A549 (cell line): ENCODE results near the gene HFM1. TPM values are rescaled to one million over a fixed set of nuclear protein-coding genes. Genes with fewer than 3 reads are reported as not detected.

Source experiments
- ATAC-seq, 2 experiments: fragments of 200-7000 bp in 1 of 2; fragments of >200 bp in 1 of 2; cut with Nextera tagmentation in 1 of 2; cut with Tn5 transposase in 1 of 2; 3 replicates each; pipeline versions ENCODE4 v1.8.0 to v1.9.1; 2018 to 2020; ENCODE audit warnings: mild to moderate bottlenecking in 1 of 2, moderate library complexity in 1 of 2
- CTCF ChIA-PET: fragments of 300-600 bp; sonication (Branson Sonifier 250); formaldehyde crosslinking; extraction: SDS; loops from one replicate; lab custom pipeline; 2021; ENCODE audit warnings: antibody characterized with exemption, inconsistent platforms; lab: Yijun Ruan, JAX
- POLR2A ChIA-PET: fragments of 350-600 bp; formaldehyde crosslinking; extraction: SDS; loops from one replicate; lab custom pipeline; 2021; ENCODE audit warnings: antibody characterized with exemption, inconsistent platforms; lab: Yijun Ruan, JAX
- DNase-seq, 2 experiments: peaks; one replicate each; pipeline versions ENCODE4 v3.0.0 to v3.0.0-alpha.2; 2011 to 2016; ENCODE audit warnings: low read depth in 1 of 2, low spot score in 1 of 2
- FAIRE-seq: peaks from 2 replicates; lab custom pipeline; 2011; peaks lifted over from hg19 to GRCh38; lab: Jason Lieb, UNC
- H3K27ac ChIP-seq, 2 experiments: fragments of >200 bp; sonication (Bioruptor Twin); formaldehyde crosslinking; 3 replicates each; pipeline ENCODE4 v1.5.1; 2016 to 2017
- H3K4me1 ChIP-seq: fragments of >200 bp; sonication (Bioruptor Twin); formaldehyde crosslinking; 3 replicates; pipeline ENCODE4 v1.6.1; 2016
- H3K4me2 ChIP-seq: fragments of >200 bp; sonication (Bioruptor Twin); formaldehyde crosslinking; 3 replicates; pipeline ENCODE4 v1.6.1; 2016
- H3K4me3 ChIP-seq: fragments of >200 bp; sonication (Bioruptor Twin); formaldehyde crosslinking; 3 replicates; pipeline ENCODE4 v1.5.1; 2016
- H3K9me3 ChIP-seq: fragments of >200 bp; sonication (Bioruptor Twin); formaldehyde crosslinking; 3 replicates; pipeline ENCODE4 v1.6.1; 2016
- CEBPB ChIP-seq, 2 experiments: fragments of >200 bp in 1 of 2; sonication (Bioruptor Twin) in 1 of 2; formaldehyde crosslinking in 1 of 2; IDR thresholded peaks; 2 replicates each; pipeline ENCODE4 v1.6.1; 2012 to 2016
- CHD2 ChIP-seq: fragments of 150-350 bp; IDR thresholded peaks from 2 replicates; pipeline ENCODE4 v1.6.1; 2014; ENCODE audit warnings: low read length; ENCODE audit not compliant: partially characterized antibody
- EHF ChIP-seq: fragments of 250-450 bp; sonication (Bioruptor Pico); IDR thresholded peaks from 2 replicates; pipeline ENCODE4 v1.5.0; 2020; ENCODE audit warnings: mild to moderate bottlenecking
- FOSB ChIP-seq: fragments of 250-450 bp; sonication (Bioruptor Pico); IDR thresholded peaks from 2 replicates; pipeline ENCODE4 v1.5.0; 2020; ENCODE audit warnings: mild to moderate bottlenecking, moderate library complexity
- HDAC2 ChIP-seq: fragments of 200-600 bp; sonication (generic); IDR thresholded peaks from 2 replicates; pipeline ENCODE4 v1.6.1; 2016
- HEYL ChIP-seq: fragments of 250-450 bp; sonication (Bioruptor Pico); IDR thresholded peaks from 2 replicates; pipeline ENCODE4 v1.8.0; 2021; ENCODE audit warnings: mild to moderate bottlenecking, moderate library complexity
- HOXA7 ChIP-seq: fragments of 250-450 bp; sonication (Bioruptor Pico); IDR thresholded peaks from 2 replicates; pipeline ENCODE4 v1.5.0; 2020; ENCODE audit warnings: mild to moderate bottlenecking, moderate library complexity
- HOXB13 ChIP-seq: fragments of 250-450 bp; sonication (Bioruptor Pico); IDR thresholded peaks from 2 replicates; pipeline ENCODE4 v1.5.0; 2020; ENCODE audit warnings: low read depth, mild to moderate bottlenecking, moderate library complexity
- MAZ ChIP-seq: fragments of 150-350 bp; IDR thresholded peaks from 2 replicates; pipeline ENCODE4 v1.6.1; 2014; ENCODE audit warnings: antibody characterized with exemption, low read depth, low read length, borderline replicate concordance
- MYC ChIP-seq: IDR thresholded peaks from 2 replicates; pipeline ENCODE4 v1.6.1; 2012; ENCODE audit warnings: mild to moderate bottlenecking, inconsistent platforms, low read length, improper control_type of control experiment, borderline replicate concordance
- NR3C1 ChIP-seq: fragments of >200 bp; sonication (Bioruptor Twin); formaldehyde crosslinking; IDR thresholded peaks from 3 replicates; pipeline ENCODE4 v1.6.1; 2017
- PHF8 ChIP-seq: fragments of 200-600 bp; sonication (generic); IDR thresholded peaks from 2 replicates; pipeline ENCODE4 v1.6.1; 2016; ENCODE audit warnings: low read depth, mild to moderate bottlenecking, antibody characterized with exemption, moderate library complexity, borderline replicate concordance
- POLR2AphosphoS2 ChIP-seq: conservative IDR thresholded peaks from 2 replicates; pipeline ENCODE4 v1.6.1; 2012; ENCODE audit warnings: low read length, improper control_type of control experiment, inconsistent platforms
- RAD21 ChIP-seq, 2 experiments: fragments of >200 bp in 1 of 2; sonication (Bioruptor Twin) in 1 of 2; formaldehyde crosslinking in 1 of 2; IDR thresholded peaks in 1 of 2; conservative IDR thresholded peaks in 1 of 2; 2 replicates in 1 of 2; 3 replicates in 1 of 2; pipeline ENCODE4 v1.6.1; 2012 to 2018; ENCODE audit warnings: inconsistent platforms in 1 of 2
- RCOR1 ChIP-seq: fragments of 150-350 bp; IDR thresholded peaks from 2 replicates; pipeline ENCODE4 v1.6.1; 2014; ENCODE audit warnings: antibody characterized with exemption, low read length, low read depth
- RNF2 ChIP-seq: fragments of 200-600 bp; sonication (generic); IDR thresholded peaks from 2 replicates; pipeline ENCODE4 v1.6.1; 2016; ENCODE audit warnings: low read depth, mild to moderate bottlenecking, antibody characterized with exemption, moderate library complexity, borderline replicate concordance
- SMC3 ChIP-seq: fragments of >200 bp; sonication (Bioruptor Twin); formaldehyde crosslinking; IDR thresholded peaks from 3 replicates; pipeline ENCODE4 v1.6.1; 2018; ENCODE audit warnings: inconsistent platforms
- TP53 ChIP-seq: fragments of 250-450 bp; sonication (Bioruptor Pico); IDR thresholded peaks from 2 replicates; pipeline ENCODE4 v1.5.0; 2021; ENCODE audit warnings: mild to moderate bottlenecking, moderate library complexity
- ZFP36 ChIP-seq: fragments of 450-650 bp; IDR thresholded peaks from 2 replicates; pipeline ENCODE4 v1.6.1; 2014; ENCODE audit warnings: borderline replicate concordance; ENCODE audit not compliant: partially characterized antibody
- ZNF302 ChIP-seq: fragments of 250-450 bp; sonication (Bioruptor Pico); IDR thresholded peaks from 2 replicates; pipeline ENCODE4 v1.9.0; 2021; ENCODE audit warnings: inconsistent platforms, mild to moderate bottlenecking, moderate library complexity
- ZSCAN20 ChIP-seq: fragments of 250-450 bp; sonication (Bioruptor Pico); IDR thresholded peaks from 2 replicates; pipeline ENCODE4 v1.8.0; 2022; ENCODE audit warnings: mild to moderate bottlenecking, moderate library complexity
- WGBS: methylation state at CpG from one replicate; pipeline ENCODE4 v1.1.6; 2017; ENCODE audit errors: missing lambda C conversion rate; 5-methylcytosine and 5-hydroxymethylcytosine counted together
- polyA plus RNA-seq, 4 experiments: library from polyadenylated mRNA; depleted of rRNA in 3 of 4; stranded (reverse); fragments of >200 nt; fragmentation: RNase III in 1 of 4; extraction: RNeasy Plus Mini Kit Qiagen cat#74134 plus additional on column Dnase treatment in 1 of 4; gene quantifications; 2 replicates in 3 of 4; 3 replicates in 1 of 4; pipeline ENCODE4 v1.2.3, GENCODE V29; 2011 to 2017
- TF ChIP-seq, protein P1 (sequence below): fragments of 150-350 bp; IDR thresholded peaks from 2 replicates; pipeline ENCODE4 v1.6.1; 2014; ENCODE audit warnings: low read depth, mild to moderate bottlenecking, low read length
- TF ChIP-seq, protein P2 (sequence below): fragments of 200-600 bp; sonication (generic); IDR thresholded peaks from 2 replicates; pipeline ENCODE4 v1.6.1; 2016; ENCODE audit warnings: antibody characterized with exemption, mild to moderate bottlenecking, moderate library complexity
- TF ChIP-seq, protein P3 (sequence below): IDR thresholded peaks from 2 replicates; pipeline ENCODE4 v1.6.1; 2012; ENCODE audit warnings: low read depth, borderline replicate concordance
- TF ChIP-seq, protein P4 (sequence below): fragments of >200 bp; sonication (Bioruptor Twin); formaldehyde crosslinking; IDR thresholded peaks from 2 replicates; pipeline ENCODE4 v1.6.1; 2016
- TF ChIP-seq, protein P5 (sequence below): IDR thresholded peaks from 2 replicates; pipeline ENCODE4 v1.6.1; 2012

Gene HFM1
- polyA plus RNA-seq, 2 of the 4 experiments (the other 2 are of a cell fraction), result 0.04 to 0.68 TPM

DNA sequence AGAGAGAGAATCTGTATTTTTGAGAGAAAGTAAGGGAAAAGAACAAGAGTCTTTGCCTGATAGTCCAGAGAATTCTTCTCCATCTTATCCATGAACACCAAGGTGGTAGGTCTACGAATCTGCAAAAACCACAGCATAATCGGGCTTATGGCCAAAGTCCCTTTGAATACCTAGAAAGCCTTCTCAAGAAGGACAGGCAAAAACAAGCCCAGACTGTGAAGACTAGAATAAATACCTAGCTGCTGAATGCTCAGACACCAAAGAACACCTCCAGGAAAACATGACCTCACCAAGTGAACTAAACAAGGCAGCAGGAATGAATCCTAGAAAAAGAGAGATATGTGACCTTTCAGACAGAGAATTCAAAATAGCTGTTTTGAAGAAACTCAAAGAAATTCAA is 79.2 kb downstream of the HFM1 start:
- WGBS, result 67% methylated on average over 2 of the region's 2 CpGs
- DNase-seq, result no peak
- CTCF ChIA-PET, result no interaction called here
- Histone ChIP-seq H3K9me3 (no peaks in the 10 kb centered on the region), H3K4me3 (no peak overlapping the region)
- no peak for FAIRE-seq
- TF ChIP-seq RNF2 (no peak), POLR2AphosphoS2 (no peak), HEYL (CRISPR knock-in tag) (no peak), MYC (no peak), NR3C1 (no peak), SMC3 (no peak), ZSCAN20 (no peak)
- TF ChIP-seq, protein P1, sequence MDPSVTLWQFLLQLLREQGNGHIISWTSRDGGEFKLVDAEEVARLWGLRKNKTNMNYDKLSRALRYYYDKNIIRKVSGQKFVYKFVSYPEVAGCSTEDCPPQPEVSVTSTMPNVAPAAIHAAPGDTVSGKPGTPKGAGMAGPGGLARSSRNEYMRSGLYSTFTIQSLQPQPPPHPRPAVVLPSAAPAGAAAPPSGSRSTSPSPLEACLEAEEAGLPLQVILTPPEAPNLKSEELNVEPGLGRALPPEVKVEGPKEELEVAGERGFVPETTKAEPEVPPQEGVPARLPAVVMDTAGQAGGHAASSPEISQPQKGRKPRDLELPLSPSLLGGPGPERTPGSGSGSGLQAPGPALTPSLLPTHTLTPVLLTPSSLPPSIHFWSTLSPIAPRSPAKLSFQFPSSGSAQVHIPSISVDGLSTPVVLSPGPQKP, result no peak
- TF ChIP-seq, protein P2, sequence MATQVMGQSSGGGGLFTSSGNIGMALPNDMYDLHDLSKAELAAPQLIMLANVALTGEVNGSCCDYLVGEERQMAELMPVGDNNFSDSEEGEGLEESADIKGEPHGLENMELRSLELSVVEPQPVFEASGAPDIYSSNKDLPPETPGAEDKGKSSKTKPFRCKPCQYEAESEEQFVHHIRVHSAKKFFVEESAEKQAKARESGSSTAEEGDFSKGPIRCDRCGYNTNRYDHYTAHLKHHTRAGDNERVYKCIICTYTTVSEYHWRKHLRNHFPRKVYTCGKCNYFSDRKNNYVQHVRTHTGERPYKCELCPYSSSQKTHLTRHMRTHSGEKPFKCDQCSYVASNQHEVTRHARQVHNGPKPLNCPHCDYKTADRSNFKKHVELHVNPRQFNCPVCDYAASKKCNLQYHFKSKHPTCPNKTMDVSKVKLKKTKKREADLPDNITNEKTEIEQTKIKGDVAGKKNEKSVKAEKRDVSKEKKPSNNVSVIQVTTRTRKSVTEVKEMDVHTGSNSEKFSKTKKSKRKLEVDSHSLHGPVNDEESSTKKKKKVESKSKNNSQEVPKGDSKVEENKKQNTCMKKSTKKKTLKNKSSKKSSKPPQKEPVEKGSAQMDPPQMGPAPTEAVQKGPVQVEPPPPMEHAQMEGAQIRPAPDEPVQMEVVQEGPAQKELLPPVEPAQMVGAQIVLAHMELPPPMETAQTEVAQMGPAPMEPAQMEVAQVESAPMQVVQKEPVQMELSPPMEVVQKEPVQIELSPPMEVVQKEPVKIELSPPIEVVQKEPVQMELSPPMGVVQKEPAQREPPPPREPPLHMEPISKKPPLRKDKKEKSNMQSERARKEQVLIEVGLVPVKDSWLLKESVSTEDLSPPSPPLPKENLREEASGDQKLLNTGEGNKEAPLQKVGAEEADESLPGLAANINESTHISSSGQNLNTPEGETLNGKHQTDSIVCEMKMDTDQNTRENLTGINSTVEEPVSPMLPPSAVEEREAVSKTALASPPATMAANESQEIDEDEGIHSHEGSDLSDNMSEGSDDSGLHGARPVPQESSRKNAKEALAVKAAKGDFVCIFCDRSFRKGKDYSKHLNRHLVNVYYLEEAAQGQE, result no peak
- TF ChIP-seq, all 56 proteins: peak for 0
- POLR2A ChIA-PET, result no interaction called here
- Histone ChIP-seq H3K4me2 (no peak overlapping the region), H3K27ac (no peak overlapping the region), H3K4me1 (no peaks in the 10 kb centered on the region)
- ATAC-seq, result no peak

DNA sequence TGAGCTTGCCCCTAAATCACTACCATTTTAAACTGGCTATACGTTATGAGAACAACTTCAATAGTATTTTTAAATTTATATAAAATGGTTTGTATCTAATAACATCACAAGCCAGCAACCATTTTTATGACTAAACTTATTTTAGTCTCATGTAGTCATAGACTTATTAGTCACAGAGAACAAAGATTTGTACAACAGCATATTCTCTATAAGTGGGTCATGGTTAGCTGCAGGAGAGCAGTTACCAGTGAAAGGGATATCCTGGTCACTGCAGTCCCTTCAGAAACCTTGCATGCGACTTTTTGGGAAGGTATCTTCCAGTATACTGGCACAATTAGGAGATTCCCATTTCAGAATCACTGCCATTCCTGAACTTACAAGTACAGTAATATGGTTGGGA is 90.0 kb downstream of the HFM1 start:
- 7% methylated on average over 2 of the region's 2 CpGs for WGBS
- CTCF ChIA-PET, result interaction anchor here (0.8 kb wide), 1 partner anchor 10 kb away, joined by 3 read pairs; no protein-coding TSS in a partner anchor

DNA sequence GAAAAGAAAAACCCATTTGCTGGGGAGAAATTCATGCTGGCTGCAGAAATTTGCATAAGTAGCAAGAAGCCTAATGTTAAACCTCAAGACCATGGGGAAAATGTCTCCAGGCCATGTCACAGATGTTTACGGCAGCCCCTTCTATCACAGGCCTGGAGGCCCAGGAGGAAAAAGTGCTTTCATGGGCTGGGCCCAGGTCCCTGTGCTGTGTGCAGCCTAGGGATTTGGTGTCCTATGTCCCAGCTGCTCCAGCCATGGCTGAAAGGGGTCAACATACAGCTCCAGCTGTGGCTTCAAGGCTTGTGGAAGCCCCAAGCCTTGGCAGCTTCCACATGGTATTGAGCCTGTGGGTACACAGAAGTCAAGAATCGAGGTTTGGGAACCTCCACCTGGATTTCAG is 93.0 kb downstream of the HFM1 start:
- CTCF ChIA-PET, result no interaction called here
- no peak for TF ChIP-seq ZSCAN20
- TF ChIP-seq MAZ, result no peak
- TF ChIP-seq, protein P1, result no peak
- TF ChIP-seq, protein P3, sequence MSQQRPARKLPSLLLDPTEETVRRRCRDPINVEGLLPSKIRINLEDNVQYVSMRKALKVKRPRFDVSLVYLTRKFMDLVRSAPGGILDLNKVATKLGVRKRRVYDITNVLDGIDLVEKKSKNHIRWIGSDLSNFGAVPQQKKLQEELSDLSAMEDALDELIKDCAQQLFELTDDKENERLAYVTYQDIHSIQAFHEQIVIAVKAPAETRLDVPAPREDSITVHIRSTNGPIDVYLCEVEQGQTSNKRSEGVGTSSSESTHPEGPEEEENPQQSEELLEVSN, result no peak
- no peak for TF ChIP-seq CHD2
- no peak for TF ChIP-seq ZFP36
- TF ChIP-seq, protein P4, sequence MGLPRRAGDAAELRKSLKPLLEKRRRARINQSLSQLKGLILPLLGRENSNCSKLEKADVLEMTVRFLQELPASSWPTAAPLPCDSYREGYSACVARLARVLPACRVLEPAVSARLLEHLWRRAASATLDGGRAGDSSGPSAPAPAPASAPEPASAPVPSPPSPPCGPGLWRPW, result no peak
- TF ChIP-seq ZNF302, result no peak
- TF ChIP-seq RCOR1, result no peak
- no peak for TF ChIP-seq CEBPB (IDR thresholded peaks at IDR 0.05)
- TF ChIP-seq HDAC2, result no peak
- TF ChIP-seq, protein P5, sequence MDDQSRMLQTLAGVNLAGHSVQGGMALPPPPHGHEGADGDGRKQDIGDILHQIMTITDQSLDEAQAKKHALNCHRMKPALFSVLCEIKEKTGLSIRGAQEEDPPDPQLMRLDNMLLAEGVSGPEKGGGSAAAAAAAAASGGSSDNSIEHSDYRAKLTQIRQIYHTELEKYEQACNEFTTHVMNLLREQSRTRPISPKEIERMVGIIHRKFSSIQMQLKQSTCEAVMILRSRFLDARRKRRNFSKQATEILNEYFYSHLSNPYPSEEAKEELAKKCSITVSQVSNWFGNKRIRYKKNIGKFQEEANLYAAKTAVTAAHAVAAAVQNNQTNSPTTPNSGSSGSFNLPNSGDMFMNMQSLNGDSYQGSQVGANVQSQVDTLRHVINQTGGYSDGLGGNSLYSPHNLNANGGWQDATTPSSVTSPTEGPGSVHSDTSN, result no peak
- no peak for TF ChIP-seq EHF (CRISPR knock-in tag)
- TF ChIP-seq RAD21 (conservative IDR thresholded peaks at IDR 0.05 in 1 of 2, IDR thresholded peaks at IDR 0.05 in 1 of 2), result no peak
- no peak for TF ChIP-seq FOSB
- no peak for TF ChIP-seq HOXA7 (CRISPR knock-in tag)
- TF ChIP-seq PHF8, result no peak
- TF ChIP-seq, all 56 proteins: peak for 0
- POLR2A ChIA-PET, result no interaction called here

More for the DNA sequence above, 90.0 kb downstream of the HFM1 start:
- H3K4me1 ChIP-seq, result no peaks in the 10 kb centered on the region
- FAIRE-seq, result no peak
- POLR2A ChIA-PET, result no interaction called here
- no peaks in the 10 kb centered on the region for H3K9me3 ChIP-seq
- ATAC-seq, result no peak
- H3K4me2 ChIP-seq, result no peak overlapping the region
- no peak overlapping the region for H3K27ac ChIP-seq
- TF ChIP-seq ZFP36 (no peak), TP53 (no peak), NR3C1 (no peak), HOXB13 (no peak)
- no peak overlapping the region for H3K4me3 ChIP-seq
- no peak for DNase-seq

More for the DNA sequence above, 93.0 kb downstream of the HFM1 start:
- H3K9me3 ChIP-seq, result 0 out of 3 replicates have a peak, but pooled peaks cover 4% of the 10 kb centered on the region
- DNase-seq (no peak), ATAC-seq (no peak), FAIRE-seq (no peak)
- no peaks in the 10 kb centered on the region for H3K4me1 ChIP-seq
- no peak overlapping the region for H3K4me3 ChIP-seq
- H3K27ac ChIP-seq, result no peak overlapping the region
- no peak overlapping the region for H3K4me2 ChIP-seq
- 46% methylated on average over 2 of the region's 2 CpGs for WGBS
